OCI-LY7 (cell line): ENCODE data around the gene TSPAN9. TPM values are rescaled to one million over a fixed set of nuclear protein-coding genes. Genes with fewer than 3 reads are reported as not detected.

Experiments
- BruUV-seq: library from RNA; stranded (reverse); fragments of 400-500 nt; replicated peaks from 2 replicates; lab custom pipeline; 2021; lab: Mats Ljungman, UMichigan
- CTCF ChIA-PET: fragments of 300-600 bp; sonication (Branson Sonifier 250); formaldehyde crosslinking; loops from one replicate; lab custom pipeline; 2022; ENCODE audit warnings: antibody characterized with exemption; ENCODE audit not compliant: unreplicated experiment; lab: Charles Lee
- POLR2A ChIA-PET: fragments of 300-600 bp; sonication (Branson Sonifier 250); formaldehyde crosslinking; loops from one replicate; lab custom pipeline; 2022; ENCODE audit warnings: antibody characterized with exemption; lab: Charles Lee
- DNase-seq: peaks from one replicate; pipeline ENCODE4 v3.0.0-alpha.2; 2015; ENCODE audit warnings: low spot score
- H2AFZ ChIP-seq: fragments of 200-600 bp; sonication (generic), shearing (Covaris generic); 2 replicates; pipeline ENCODE4 v1.6.1; 2014; ENCODE audit warnings: mild to moderate bottlenecking, antibody characterized with exemption, low read length, moderate library complexity
- H3K27ac ChIP-seq: fragments of 200-600 bp; sonication (generic); 2 replicates; pipeline ENCODE4 v1.5.1; 2014; ENCODE audit warnings: mixed run types, low read depth, mild to moderate bottlenecking, moderate library complexity, low read length, inconsistent platforms; ENCODE audit not compliant: poor library complexity, severe bottlenecking
- H3K36me3 ChIP-seq: fragments of 200-600 bp; sonication (generic); 2 replicates; pipeline ENCODE4 v1.6.1; 2014; ENCODE audit warnings: mild to moderate bottlenecking, antibody characterized with exemption, low read length, moderate library complexity, mixed read lengths; ENCODE audit not compliant: insufficient read depth
- H3K4me1 ChIP-seq: fragments of 200-600 bp; sonication (generic); 2 replicates; pipeline ENCODE4 v1.5.1; 2014; ENCODE audit warnings: mild to moderate bottlenecking, low read length; ENCODE audit not compliant: insufficient read depth, poor library complexity, severe bottlenecking
- H3K4me2 ChIP-seq: fragments of 200-600 bp; sonication (generic); 2 replicates; pipeline ENCODE4 v1.6.1; 2014; ENCODE audit warnings: mild to moderate bottlenecking, low read length
- H3K4me3 ChIP-seq: fragments of 200-600 bp; sonication (generic); 2 replicates; pipeline ENCODE4 v1.5.1; 2014; ENCODE audit warnings: mild to moderate bottlenecking, low read depth, low read length; ENCODE audit not compliant: poor library complexity, severe bottlenecking
- H3K79me2 ChIP-seq: fragments of 200-600 bp; sonication (generic); 2 replicates; pipeline ENCODE4 v1.6.1; 2016; ENCODE audit warnings: low read depth, mild to moderate bottlenecking, low read length, moderate library complexity, mixed read lengths; ENCODE audit not compliant: insufficient read depth
- H3K9me2 ChIP-seq: fragments of 200-600 bp; sonication (generic); 2 replicates; pipeline ENCODE4 v1.6.1; 2016; ENCODE audit warnings: mild to moderate bottlenecking, low read length, mixed read lengths; ENCODE audit not compliant: insufficient read depth
- H3K9me3 ChIP-seq: fragments of 200-600 bp; sonication (generic); 2 replicates; pipeline ENCODE4 v1.6.1; 2014; ENCODE audit warnings: mild to moderate bottlenecking, mixed run types, low read length, mixed read lengths
- H4K20me1 ChIP-seq: fragments of 200-600 bp; sonication (generic); 2 replicates; pipeline ENCODE4 v1.6.1; 2014; ENCODE audit warnings: mild to moderate bottlenecking, antibody characterized with exemption, low read length, moderate library complexity, mixed read lengths; ENCODE audit not compliant: insufficient read depth
- CTCF ChIP-seq: fragments of 200-600 bp; sonication (generic); conservative IDR thresholded peaks from 2 replicates; pipeline ENCODE4 v1.5.1; 2014; ENCODE audit warnings: mild to moderate bottlenecking, antibody characterized with exemption, low read length, moderate library complexity, mixed read lengths
- EZH2phosphoT487 ChIP-seq: fragments of 200-600 bp; sonication (generic); IDR thresholded peaks from 2 replicates; pipeline ENCODE4 v1.6.1; 2018; ENCODE audit warnings: low read depth, borderline replicate concordance, mild to moderate bottlenecking, mixed run types, antibody characterized with exemption, low read length, moderate library complexity, mixed read lengths
- intact Hi-C: fragments of 100-400 bp; cut with micrococcal nuclease; formaldehyde crosslinking; loops from one replicate; pipeline ENCODE4 v1.10.0; 2022; ENCODE audit not compliant: unreplicated experiment
- total RNA-seq, 2 experiments: library from RNA; depleted of rRNA in 1 of 2; stranded (reverse); fragments of >200 nt in 1 of 2; shearing (Covaris generic) in 1 of 2; gene quantifications; 2 replicates each; pipeline ENCODE4 v1.2.3, GENCODE V29; 2014 to 2022

The TSPAN9 gene
- total RNA-seq, 2 experiments from 2014 or later, result 0.50 to 0.74 TPM

DNA sequence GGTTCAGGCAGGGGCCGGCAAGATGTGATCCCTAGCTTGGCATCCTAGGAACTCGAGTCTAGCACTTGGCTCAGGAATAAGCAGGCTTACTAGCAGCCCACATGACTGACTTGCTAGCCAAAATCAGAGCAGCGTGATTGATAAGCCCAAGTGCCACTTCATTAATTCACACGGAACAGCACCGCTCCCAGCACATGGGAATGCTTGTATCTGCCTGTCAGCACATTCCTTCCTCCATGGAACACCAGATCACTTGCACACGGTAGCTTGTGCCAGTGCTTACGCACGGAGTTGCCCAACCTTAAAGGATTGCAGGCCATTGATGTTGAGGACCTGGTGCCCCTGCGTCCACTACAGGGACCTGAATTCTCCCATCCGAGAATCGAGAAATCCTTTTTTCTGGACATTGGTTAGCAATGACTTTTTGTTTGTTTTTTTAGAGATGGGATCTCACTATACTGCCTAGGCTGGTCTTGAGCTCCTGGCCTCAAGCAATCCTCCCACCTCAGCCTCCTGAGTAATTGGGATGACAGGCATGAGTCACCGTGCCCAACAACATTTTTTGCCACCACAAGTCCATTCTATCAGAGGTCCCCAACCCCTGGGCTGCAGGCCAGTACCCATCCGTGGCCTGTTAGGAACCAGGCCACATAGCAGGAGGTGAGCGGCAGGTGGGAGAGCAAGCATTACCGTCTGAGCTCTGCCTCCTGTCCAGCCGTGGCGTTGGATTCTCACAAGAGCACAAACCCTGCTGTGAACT lies 30.6 kb upstream of the TSPAN9 start:
- TF ChIP-seq EZH2phosphoT487, result no peak
- TF ChIP-seq CTCF, result no peak
- H3K36me3 ChIP-seq, result no peaks in the 10 kb centered on the region
- H3K9me2 ChIP-seq, result no peaks in the 10 kb centered on the region
- CTCF ChIA-PET, result no interaction called here
- H3K9me3 ChIP-seq, result no peaks in the 10 kb centered on the region
- DNase-seq, result no peak
- POLR2A ChIA-PET, result no interaction called here
- H4K20me1 ChIP-seq, result no peaks in the 10 kb centered on the region
- intact Hi-C loops, result no loop called here
- H3K4me1 ChIP-seq, result peaks cover 16% of the 10 kb centered on the region
- no peak overlapping the region for H3K27ac ChIP-seq
- no peaks in the 10 kb centered on the region for H3K79me2 ChIP-seq
- H3K4me2 ChIP-seq, result no peak overlapping the region
- no peak overlapping the region for H3K4me3 ChIP-seq
- H2AFZ ChIP-seq, result no peak overlapping the region
- no TSS peak for BruUV-seq

DNA sequence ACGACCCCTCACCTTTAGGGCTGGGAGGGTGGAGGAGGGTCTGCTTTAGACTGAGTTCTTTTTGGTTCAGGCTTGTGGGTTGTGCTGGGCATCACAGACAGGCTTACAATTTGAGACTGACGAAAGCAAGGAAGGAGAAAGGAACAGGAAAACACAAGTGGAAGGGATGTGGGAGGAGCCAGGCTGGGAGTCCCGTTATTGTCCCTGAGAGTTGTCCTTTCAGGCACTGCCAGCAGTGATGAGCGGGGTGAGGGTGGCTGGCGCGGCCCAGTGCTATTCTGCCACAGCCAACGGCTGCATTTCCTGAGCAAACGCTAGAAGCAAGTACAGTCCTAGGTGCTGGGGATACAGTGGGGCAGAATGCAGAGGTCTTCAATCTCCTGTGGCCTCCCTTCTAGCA lies 29.2 kb upstream of the TSPAN9 start:
- Histone ChIP-seq H3K79me2 (no peaks in the 10 kb centered on the region), H3K9me3 (no peaks in the 10 kb centered on the region), H3K27ac (no peak overlapping the region), H3K36me3 (no peaks in the 10 kb centered on the region), H3K4me3 (no peak overlapping the region), H3K4me2 (no peak overlapping the region), H4K20me1 (no peaks in the 10 kb centered on the region), H2AFZ (no peak overlapping the region), H3K4me1 (peaks cover 2% of the 10 kb centered on the region), H3K9me2 (no peaks in the 10 kb centered on the region)
- BruUV-seq, result no TSS peak
- no peak for DNase-seq
- intact Hi-C loops, result no loop called here
- TF ChIP-seq CTCF (no peak), EZH2phosphoT487 (no peak)
- ChIA-PET CTCF (no interaction called here), POLR2A (no interaction called here)

GRCh38 chr12:3048540-3048939 lies 28.6 kb upstream of the TSPAN9 start:
- no peak overlapping the region for H2AFZ ChIP-seq
- H4K20me1 ChIP-seq, result no peaks in the 10 kb centered on the region
- intact Hi-C loops, result no loop called here
- H3K36me3 ChIP-seq, result no peaks in the 10 kb centered on the region
- no peak overlapping the region for H3K4me3 ChIP-seq
- POLR2A ChIA-PET, result no interaction called here
- no peak for TF ChIP-seq CTCF
- TF ChIP-seq EZH2phosphoT487, result no peak
- DNase-seq, result no peak
- CTCF ChIA-PET, result no interaction called here
- no peak overlapping the region for H3K27ac ChIP-seq
- no peak overlapping the region for H3K4me2 ChIP-seq
- no peaks in the 10 kb centered on the region for H3K79me2 ChIP-seq
- H3K9me2 ChIP-seq, result no peaks in the 10 kb centered on the region
- no TSS peak for BruUV-seq
- H3K4me1 ChIP-seq, result no peaks in the 10 kb centered on the region
- no peaks in the 10 kb centered on the region for H3K9me3 ChIP-seq
